IPS-NIHi7 (cell line): ENCODE measurements around the gene IL5.
A peak's percentile ranks its signal among the peaks of the same experiment; 100 is the strongest.
"Not testable (repeated sequence)": the region's sequence is repeated elsewhere in the genome, so short reads cannot be mapped to it uniquely, and the experiment has no call there.

Experiments
- DNase-seq: peaks from one replicate; pipeline ENCODE4 v3.0.0; 2012; ENCODE audit warnings: mixed read lengths; ENCODE audit errors: extremely low spot score

The IL5 gene

GRCh38 chr5:132543472-132544201, at the start of gene IL5:
Gene IL5 (minus strand): TSS chr5:132543522. CDS start chr5:132543478, 44 bp downstream.
- DNase-seq = no peak

- no peak for DNase-seq
Measured at GRCh38 chr5:132592521-132592920, 49.2 kb upstream of the IL5 start.

- DNase-seq = no peak
Measured at GRCh38 chr5:132591145-132591544, 47.8 kb upstream of the IL5 start.

- no peak for DNase-seq
Measured at GRCh38 chr5:132589467-132589866, 46.1 kb upstream of the IL5 start.

DNA sequence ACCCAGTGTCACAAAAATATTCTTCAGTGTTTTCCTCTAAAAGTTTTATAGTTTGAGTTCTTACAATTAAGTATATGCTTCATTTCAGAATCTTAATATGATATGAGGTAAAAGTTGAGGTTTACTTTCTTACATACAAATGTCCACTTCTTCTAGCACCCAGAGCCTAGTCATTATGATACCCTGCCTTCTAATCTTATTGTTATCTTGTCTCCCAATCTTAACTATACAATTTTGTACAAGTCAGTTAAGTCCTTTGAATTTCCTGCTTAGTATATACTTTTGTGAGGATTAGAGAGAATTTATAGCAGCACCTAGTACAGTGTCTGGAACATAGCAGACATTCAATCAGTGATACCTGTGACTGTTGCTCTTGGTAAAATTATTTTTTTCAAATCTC, 42.7 kb upstream of the IL5 start:
- no peak for DNase-seq

- not testable (repeated sequence) for DNase-seq
Measured at GRCh38 chr5:132584560-132584959, 41.2 kb upstream of the IL5 start.

- no peak for DNase-seq
Measured at GRCh38 chr5:132576123-132576522, 32.8 kb upstream of the IL5 start.

DNA sequence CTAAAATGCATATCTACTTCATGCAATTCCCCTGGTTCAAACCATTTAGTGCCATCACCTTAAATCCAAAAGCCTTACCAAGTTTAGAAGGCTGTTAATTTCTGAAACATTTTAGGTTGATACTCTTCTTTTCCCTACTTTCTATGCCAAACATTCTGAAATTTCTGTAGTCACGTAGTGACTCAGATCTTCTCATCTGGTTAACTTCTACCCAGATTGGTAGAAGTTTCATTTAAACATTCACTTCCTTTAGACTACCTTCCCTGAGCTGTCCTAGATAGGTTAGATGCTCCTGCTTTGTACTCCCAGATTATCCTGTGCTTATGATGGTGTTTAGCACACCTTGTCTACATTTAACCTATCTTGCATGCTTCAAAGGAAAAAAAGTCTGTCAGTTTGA, 23.3 kb upstream of the IL5 start:
- DNase-seq = no peak

DNA sequence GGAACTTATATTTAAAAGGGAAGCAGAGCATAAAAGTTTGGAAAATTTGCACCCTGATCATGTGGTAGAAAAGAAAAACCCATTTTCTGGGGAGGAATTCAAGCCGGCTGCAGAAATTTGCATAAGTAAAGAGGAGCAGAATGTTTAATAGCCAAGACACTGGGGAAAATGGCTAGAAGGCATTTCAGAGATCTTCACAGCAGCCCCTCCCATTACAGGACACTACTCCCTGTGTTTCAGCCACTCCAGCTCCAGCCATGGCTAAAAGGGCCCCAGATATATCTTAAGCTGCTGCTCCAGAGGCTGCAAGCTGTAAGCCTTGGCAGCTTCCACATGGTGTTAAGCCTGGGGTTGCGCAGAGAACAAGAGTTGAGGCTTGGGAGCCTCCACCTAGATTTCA, 21.2 kb upstream of the IL5 start:
- DNase-seq = not testable (repeated sequence)

- DNase-seq = no peak
Measured at GRCh38 chr5:132561601-132562000, 18.3 kb upstream of the IL5 start.

DNA sequence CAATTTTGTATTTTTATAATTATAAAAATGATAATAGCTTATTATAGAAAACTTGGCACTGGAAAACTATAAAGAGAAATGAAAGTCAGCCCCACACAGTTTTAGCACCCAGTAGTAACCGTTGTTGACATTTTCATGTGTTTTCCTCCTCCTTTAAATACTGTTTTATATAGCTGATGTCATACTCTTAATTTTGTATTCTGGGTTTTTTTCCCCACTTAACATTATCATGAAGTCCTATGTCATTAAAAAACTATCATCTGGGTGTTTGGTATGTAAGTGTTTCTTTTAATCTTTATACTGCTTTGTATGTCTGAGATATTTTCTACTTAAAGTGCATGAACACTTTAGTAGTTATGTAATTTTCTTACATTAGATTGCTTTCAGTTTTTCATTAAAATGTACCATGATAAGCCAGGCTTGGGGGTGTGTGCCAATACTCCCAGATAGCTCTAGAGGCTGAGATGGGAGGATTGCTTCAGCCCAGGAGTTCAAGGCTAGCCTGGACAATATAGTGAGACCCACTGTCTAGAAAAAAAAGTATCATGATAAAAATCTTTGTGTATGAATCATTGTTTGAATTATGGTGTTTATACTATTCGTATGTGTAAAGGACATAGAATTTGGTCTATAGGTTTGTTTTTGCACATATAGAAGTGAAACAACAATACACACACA, 16.2 kb upstream of the IL5 start:
- no peak for DNase-seq

GRCh38 chr5:132557478-132558172, 14.3 kb upstream of the IL5 start:
- DNase-seq = peak; percentile 56

- DNase-seq = peak; percentile 92
Measured at GRCh38 chr5:132556763-132557477, 13.6 kb upstream of the IL5 start, which contains the start of gene RAD50. Gene RAD50 (plus strand): TSS chr5:132556977. CDS start chr5:132557325, 348 bp downstream.

DNA sequence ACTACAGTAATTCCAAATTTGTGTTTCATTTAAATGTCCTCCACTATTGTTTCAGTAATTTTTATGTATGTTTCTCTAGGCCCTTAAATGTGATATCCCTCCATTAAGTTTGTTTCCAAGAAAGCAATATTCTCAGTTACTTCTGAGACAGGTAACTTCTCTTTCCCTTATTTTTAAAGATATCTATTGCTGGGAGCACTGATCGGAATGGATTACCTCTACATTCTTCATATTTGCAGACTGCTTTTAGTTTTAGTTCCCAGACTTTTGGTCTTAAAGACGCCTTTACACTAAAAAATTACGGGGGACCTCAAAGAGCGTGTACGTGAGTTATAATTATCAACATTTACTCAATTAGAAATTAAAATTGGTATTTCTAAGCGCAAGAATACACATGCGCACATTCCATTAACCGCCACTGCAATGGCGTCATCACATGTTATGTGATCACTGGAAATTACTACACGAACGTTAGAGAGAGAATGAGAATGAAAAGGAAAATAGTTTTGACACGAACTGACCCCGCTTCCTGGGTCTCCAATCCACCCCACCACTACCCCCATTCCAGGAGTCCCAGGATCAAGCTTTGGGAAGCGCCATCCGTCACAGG, 12.9 kb upstream of the IL5 start:
- DNase-seq = no peak

- DNase-seq = no peak
Measured at GRCh38 chr5:132549576-132549975, 6.3 kb upstream of the IL5 start.

DNA sequence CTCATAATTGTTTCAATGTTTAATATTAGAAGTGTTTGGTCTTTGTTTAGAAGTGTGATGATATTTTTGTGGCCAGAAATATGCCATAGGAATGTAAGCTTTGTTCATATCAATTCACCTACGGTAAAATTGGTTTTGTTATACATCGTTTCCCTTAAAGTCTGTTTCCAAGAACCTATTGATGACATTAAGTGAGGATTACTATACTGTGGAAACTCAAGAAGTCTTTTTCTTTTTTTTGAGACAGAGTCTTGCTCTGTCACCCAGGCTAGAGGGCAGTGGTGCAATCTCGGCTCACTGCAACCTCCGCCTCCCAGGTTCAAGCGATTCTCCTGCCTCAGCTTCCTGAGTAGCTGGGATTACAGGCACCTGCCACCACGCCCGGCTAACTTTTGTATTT, 5.5 kb upstream of the IL5 start:
- DNase-seq = not testable (repeated sequence)

GRCh38 chr5:132547269-132547668, 3.9 kb upstream of the IL5 start:
- DNase-seq = no peak

DNA sequence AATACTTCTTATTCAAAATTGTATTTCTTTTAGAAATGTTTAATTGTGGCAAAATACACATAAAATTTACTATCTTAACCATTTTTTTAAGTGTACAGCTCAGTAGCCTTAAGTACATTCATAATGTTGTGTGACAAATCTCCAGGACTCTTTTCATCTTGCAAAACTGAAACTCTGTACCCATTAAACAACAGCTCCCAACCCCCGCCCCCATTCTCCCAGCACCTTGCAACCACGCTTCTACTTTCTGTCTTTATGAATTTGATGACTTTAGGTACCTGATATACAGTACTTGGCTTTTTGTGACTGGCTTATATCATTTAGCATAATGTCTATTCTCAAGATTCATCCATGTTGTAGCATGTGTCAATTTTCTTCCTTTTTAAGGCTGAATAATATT, 2.8 kb upstream of the IL5 start:
- no peak for DNase-seq

GRCh38 chr5:132540764-132541163, 2.6 kb downstream of the IL5 start:
- DNase-seq = no peak

GRCh38 chr5:132540149-132540548, 3.2 kb downstream of the IL5 start:
- no peak for DNase-seq

DNA sequence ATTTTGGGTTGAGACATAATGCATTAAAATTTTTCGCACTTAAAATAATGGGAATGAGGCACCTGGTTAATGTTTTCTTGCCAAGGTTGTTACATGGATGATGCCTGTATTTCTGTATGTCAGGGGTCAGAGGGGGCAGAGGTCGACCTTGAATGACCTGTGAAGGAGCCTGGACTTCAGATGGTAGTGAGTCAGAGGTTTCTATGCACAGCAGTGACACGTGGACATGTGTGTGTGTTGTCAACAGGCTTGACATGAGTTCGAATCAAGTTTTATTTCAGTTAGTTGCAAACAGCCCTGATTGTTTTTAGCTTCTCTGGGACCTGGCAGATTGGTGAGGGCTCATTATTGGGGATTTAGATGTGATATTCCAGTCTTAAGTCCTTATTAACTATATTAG, 3.6 kb downstream of the IL5 start:
- DNase-seq = no peak

DNA sequence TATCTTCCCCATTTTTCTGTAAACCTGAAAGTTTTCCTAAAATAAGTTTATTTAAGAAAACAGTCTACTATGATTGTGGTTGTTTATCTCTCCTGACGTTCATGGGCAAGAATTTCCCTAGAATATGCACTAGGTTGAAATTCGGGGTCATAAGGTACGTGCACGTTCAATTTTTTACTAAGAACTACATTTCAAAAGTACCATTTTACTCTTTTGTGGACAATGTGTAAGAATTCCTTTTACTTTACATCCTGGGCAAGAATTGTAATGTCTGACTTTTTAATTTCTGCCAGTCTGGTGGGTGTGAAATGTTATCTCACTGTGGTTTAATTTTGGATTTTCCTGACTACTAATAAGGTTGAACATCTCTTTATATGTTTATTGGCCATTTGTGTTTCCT, 12.4 kb downstream of the IL5 start:
- DNase-seq = no peak
